Pancreas (tissue), 10 donors: ENCODE measurements around the gene RDH12. TPM values are rescaled to one million over a fixed set of nuclear protein-coding genes. Genes with fewer than 3 reads are reported as not detected.
A peak's percentile ranks its signal among the peaks of the same experiment; 100 is the strongest.
"Not testable (repeated sequence)": the region's sequence is repeated elsewhere in the genome, so short reads cannot be mapped to it uniquely, and the experiment has no call there.

Experiments used
- ATAC-seq, 4 donors: fragments of 200-7000 bp; cut with Tn5 transposase; one replicate each; pipeline versions ENCODE4 v1.8.0 to v1.9.1; 2020; ENCODE audit warnings: mild to moderate bottlenecking in 4 of 4, moderate library complexity in 4 of 4
- DNase-seq, 6 donors: peaks; one replicate each; pipeline ENCODE4 v3.0.0-alpha.2; 2020
- FAIRE-seq: peaks from 2 replicates; lab custom pipeline; 2012; peaks lifted over from hg19 to GRCh38; lab: Jason Lieb, UNC
- H3K27ac ChIP-seq, 4 donors: fragments of 200-600 bp; sonication (generic); 1 replicate in 3 of 4; 2 replicates in 1 of 4; pipeline versions ENCODE4 v1.5.0 to v1.8.0; 2020
- H3K27me3 ChIP-seq, 4 donors: fragments of 200-600 bp; one replicate each; pipeline ENCODE4 v1.8.0; 2021
- H3K36me3 ChIP-seq, 3 donors: fragments of 200-600 bp; sonication (generic) in 1 of 3; one replicate each; pipeline versions ENCODE4 v1.5.0 to v1.8.0; 2020 to 2021
- H3K4me1 ChIP-seq, 3 donors: fragments of 200-600 bp; one replicate each; pipeline ENCODE4 v1.8.0; 2021
- H3K4me3 ChIP-seq, 4 donors: fragments of 200-600 bp; sonication (generic) in 2 of 4; one replicate each; pipeline versions ENCODE4 v1.5.0 to v1.8.0; 2020 to 2021
- H3K9me3 ChIP-seq, 4 donors: fragments of 200-600 bp; one replicate each; pipeline ENCODE4 v1.8.0; 2021
- WGBS, 2 donors: extraction: QIAGEN DNeasy Blood & Tissue Kit; methylation state at CpG; one replicate each; pipeline ENCODE4 v1.1.7; 2013; 5-methylcytosine and 5-hydroxymethylcytosine counted together
- intact Hi-C, 3 donors: fragments of 100-400 bp; cut with DNase I; formaldehyde crosslinking; loops; one replicate each; pipeline versions ENCODE4 v1.11.1 to v1.14.2; 2022
- polyA plus RNA-seq, 2 donors: library from polyadenylated mRNA; stranded (reverse); fragments of 200-250 nt; gene quantifications; one replicate each; pipeline ENCODE4 v1.2.3, GENCODE V29; 2013
- total RNA-seq, 6 donors: library from RNA; stranded (reverse); fragmentation: NEBNext Ultra II Directional in 4 of 6; extraction: Animal tissue kit (Norgen Biotek cat#: 25700) in 4 of 6; gene quantifications; one replicate each; pipeline versions ENCODE4 v1.2.1 to v1.2.4, GENCODE V29; 2021 to 2023
- TF ChIP-seq, protein P1 (sequence below), 4 donors: fragments of 200-600 bp; sonication (generic) in 3 of 4; IDR thresholded peaks; one replicate each; pipeline versions ENCODE4 v1.5.0 to v1.8.0; 2021; ENCODE audit warnings: antibody characterized with exemption in 4 of 4
- donor health status: healthy with polysubstance abuse.
- donor health status: DM: no; HTN: no; CAD: no; lungs with moderate emphysema.
- donor health status: DM: no; HTN: no; CAD: no.
- donor health status: control.
- donor health status: control.
- donor health status: Bipolar disorder and iron deficiency.
- donor health status: DM: yes; HTN: yes; CAD: no.
- donor health status: DM: no; HTN: no; CAD: no.
- donor health status: DM: no; HTN: no; CAD: no.
- donor health status: DM: yes; HTN: yes; CAD: no.

Gene RDH12
- total and polyA plus RNA-seq, 8 donors, result 1.0 to 2.5 (median 1.5) TPM

DNA sequence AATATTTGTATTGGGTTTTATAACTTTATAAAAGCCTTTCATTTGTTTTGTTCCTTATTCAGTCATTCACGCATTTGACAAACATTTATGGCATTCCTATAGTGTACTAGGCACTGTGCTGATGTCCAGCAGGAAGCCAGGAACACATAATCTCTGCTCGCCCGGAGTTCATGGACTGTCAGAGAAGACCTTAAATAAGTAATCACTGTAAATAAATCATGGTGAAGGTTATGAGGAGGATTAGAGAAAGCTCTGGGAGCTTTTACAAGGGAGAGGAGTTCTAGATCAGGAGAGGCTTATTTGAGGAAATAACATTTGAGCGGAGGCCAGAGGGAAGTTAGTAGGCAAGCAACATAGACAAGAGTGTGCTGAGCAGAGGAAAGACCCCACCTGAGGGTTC lies 4.7 kb upstream of the RDH12 start:
- no peak overlapping the region for H3K27ac ChIP-seq
- no peaks in the 10 kb centered on the region for H3K36me3 ChIP-seq
- no peak for FAIRE-seq

DNA sequence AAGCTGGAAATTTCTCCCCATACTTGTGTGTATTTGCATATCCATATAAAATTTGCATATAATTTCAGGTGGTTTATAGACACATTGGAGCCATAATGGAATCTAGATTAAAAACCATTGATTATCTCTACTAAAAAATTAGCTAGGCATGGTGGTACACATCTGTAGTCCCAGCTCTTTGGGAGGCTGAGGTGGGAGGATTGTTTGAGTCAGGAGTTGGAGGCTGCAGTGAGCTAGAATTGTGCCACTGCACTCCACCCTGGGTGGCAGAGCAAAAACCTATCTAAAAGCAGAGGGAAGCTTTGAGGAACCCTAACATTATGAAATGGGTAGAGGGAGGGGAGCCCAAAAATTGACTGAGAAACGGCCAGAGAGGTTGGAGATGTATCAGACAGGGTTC lies 3.5 kb upstream of the RDH12 start:
- Histone ChIP-seq H3K27me3 (no peaks in the 10 kb centered on the region), H3K9me3 (no peaks in the 10 kb centered on the region), H3K4me3 (no peak overlapping the region), H3K27ac (no peak overlapping the region), H3K36me3 (no peaks in the 10 kb centered on the region), H3K4me1 (peaks cover 0 to 3% (median 0%) of the 10 kb centered on the region in 3 donors)
- intact Hi-C loops, result no loop called here
- WGBS, 2 donors, result 59 to 64% methylated on average over 1 of the region's 1 CpG
- ATAC-seq (no peak), FAIRE-seq (no peak), DNase-seq (no peak)
- TF ChIP-seq, protein P1, sequence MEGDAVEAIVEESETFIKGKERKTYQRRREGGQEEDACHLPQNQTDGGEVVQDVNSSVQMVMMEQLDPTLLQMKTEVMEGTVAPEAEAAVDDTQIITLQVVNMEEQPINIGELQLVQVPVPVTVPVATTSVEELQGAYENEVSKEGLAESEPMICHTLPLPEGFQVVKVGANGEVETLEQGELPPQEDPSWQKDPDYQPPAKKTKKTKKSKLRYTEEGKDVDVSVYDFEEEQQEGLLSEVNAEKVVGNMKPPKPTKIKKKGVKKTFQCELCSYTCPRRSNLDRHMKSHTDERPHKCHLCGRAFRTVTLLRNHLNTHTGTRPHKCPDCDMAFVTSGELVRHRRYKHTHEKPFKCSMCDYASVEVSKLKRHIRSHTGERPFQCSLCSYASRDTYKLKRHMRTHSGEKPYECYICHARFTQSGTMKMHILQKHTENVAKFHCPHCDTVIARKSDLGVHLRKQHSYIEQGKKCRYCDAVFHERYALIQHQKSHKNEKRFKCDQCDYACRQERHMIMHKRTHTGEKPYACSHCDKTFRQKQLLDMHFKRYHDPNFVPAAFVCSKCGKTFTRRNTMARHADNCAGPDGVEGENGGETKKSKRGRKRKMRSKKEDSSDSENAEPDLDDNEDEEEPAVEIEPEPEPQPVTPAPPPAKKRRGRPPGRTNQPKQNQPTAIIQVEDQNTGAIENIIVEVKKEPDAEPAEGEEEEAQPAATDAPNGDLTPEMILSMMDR (IDR thresholded peaks at IDR 0.05), result no peak

More for the DNA sequence above, 4.7 kb upstream of the RDH12 start:
- ATAC-seq (no peak), DNase-seq (no peak)
- no peak overlapping the region for H3K4me3 ChIP-seq
- intact Hi-C loops, result no loop called here
- WGBS, 2 donors, result 54 to 67% methylated on average over 4 of the region's 4 CpGs
- H3K4me1 ChIP-seq, result peaks cover 0 to 6% (median 0%) of the 10 kb centered on the region in 3 donors
- no peaks in the 10 kb centered on the region for H3K27me3 ChIP-seq
- no peaks in the 10 kb centered on the region for H3K9me3 ChIP-seq
- TF ChIP-seq, protein P1 (IDR thresholded peaks at IDR 0.05), result no peak

DNA sequence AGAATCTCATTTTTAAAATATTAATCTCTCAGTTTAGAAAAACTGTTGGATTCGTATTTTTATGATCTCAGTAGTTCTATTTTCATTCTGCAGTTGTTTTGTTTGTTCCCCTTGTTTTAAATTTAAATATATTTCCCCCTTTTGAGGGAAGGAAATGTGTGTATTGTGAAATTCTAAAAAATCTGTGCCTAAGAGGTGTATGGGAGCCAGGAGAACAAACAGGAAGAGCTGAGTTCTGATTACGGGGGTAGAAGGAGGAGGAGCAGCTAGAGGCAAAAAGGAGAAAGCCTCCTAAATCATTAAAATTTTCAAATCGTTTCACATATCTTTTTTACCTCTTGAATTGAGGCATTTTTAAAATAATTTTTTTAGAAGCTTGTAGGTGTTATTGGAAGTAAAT lies 2.3 kb downstream of the RDH12 start:
- WGBS, 2 donors, result 43 to 50% methylated on average over 3 of the region's 3 CpGs
- Histone ChIP-seq H3K9me3 (no peaks in the 10 kb centered on the region), H3K4me3 (no peak overlapping the region), H3K4me1 (peaks cover 0 to 4% (median 0%) of the 10 kb centered on the region in 3 donors), H3K36me3 (no peaks in the 10 kb centered on the region), H3K27me3 (no peaks in the 10 kb centered on the region), H3K27ac (peak overlapping the region in 1 of 4 donors; percentile 6)
- intact Hi-C loops, result loop anchor here in 2 of 3 donors (10.0 kb wide), 1 partner anchor 119 kb away; no protein-coding TSS in a partner anchor
- TF ChIP-seq, protein P1 (IDR thresholded peaks at IDR 0.05), result no peak
- DNase-seq (no peak), FAIRE-seq (no peak), ATAC-seq (peak in 1 of 4 donors; percentile 56)

DNA sequence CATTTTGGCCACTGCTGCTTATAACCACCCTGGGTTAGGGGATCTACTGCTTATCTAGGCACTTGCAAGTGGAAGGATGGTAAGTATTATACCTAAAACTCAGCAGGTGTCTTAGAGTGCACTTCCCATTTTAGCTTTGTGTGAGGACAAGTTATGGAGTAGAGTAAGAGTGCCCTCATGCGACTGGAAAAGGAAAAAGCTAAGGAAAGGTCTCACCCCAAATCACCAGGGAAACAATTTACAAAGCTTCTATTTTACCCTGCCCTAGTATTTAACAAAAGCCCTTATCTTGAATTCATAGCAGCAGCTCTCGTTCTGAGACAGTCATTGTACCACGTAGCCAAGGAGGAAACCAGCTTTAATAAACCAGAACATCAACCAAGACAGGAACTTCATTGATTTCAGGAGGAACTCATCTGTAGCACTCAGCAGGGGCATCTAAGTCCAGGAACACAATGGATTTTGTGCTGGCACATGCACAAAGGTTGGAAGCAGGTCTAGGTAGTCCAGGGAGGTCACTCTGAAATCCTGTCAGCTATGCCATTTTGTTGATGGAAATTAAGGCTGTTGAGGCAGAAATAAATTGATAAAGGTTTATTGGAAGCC lies 2.9 kb downstream of the RDH12 start:
- intact Hi-C loops, result loop anchor here in 2 of 3 donors (10.0 kb wide), 1 partner anchor 120 kb away; no protein-coding TSS in a partner anchor
- H3K9me3 ChIP-seq, result no peaks in the 10 kb centered on the region
- TF ChIP-seq, protein P1 (IDR thresholded peaks at IDR 0.05), result peak in 3 of 4 donors; percentile 42 to 50 (median 46)
- H3K4me1 ChIP-seq, result peaks cover 0 to 9% (median 0%) of the 10 kb centered on the region in 3 donors
- H3K27me3 ChIP-seq, result no peaks in the 10 kb centered on the region
- DNase-seq (peak in 2 of 6 donors; percentile 28 to 41), FAIRE-seq (peak; percentile 51), ATAC-seq (peak; percentile 76 to 96 (median 94))
- peak overlapping the region in 1 of 4 donors; percentile 39 for H3K27ac ChIP-seq
- H3K4me3 ChIP-seq, result no peak overlapping the region
- no peaks in the 10 kb centered on the region for H3K36me3 ChIP-seq
- 0% methylated on average over 3 of the region's 3 CpGs for WGBS, 2 donors

DNA sequence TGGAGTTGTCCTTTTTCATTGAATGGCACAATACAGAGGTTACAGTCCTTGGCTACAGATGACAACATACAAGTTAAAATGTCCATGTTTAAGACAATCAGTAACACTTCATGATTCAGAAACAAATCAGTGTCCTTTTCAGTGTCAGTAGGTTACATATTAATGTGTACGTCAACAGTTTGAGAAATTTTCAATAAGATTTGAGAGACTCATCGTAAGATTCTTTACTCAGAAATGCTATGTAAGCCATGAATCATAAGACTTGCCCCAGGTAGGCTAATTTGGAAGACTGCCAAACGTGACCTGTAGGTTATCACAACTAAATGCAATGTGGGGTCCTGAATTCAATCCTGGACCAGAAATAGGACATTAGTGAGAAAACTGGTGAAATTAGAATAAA lies 3.5 kb downstream of the RDH12 start:
- Histone ChIP-seq H3K4me3 (no peak overlapping the region), H3K4me1 (peaks cover 0 to 12% (median 0%) of the 10 kb centered on the region in 3 donors), H3K27me3 (no peaks in the 10 kb centered on the region), H3K9me3 (no peaks in the 10 kb centered on the region), H3K27ac (peak overlapping the region in 1 of 4 donors; percentile 39), H3K36me3 (no peaks in the 10 kb centered on the region)
- ATAC-seq (no peak), DNase-seq (no peak), FAIRE-seq (no peak)
- WGBS, 2 donors, result 40 to 45% methylated on average over 3 of the region's 3 CpGs
- intact Hi-C loops, result loop anchor here in 2 of 3 donors (10.0 kb wide), 1 partner anchor 120 kb away; no protein-coding TSS in a partner anchor
- TF ChIP-seq, protein P1 (IDR thresholded peaks at IDR 0.05), result no peak

DNA sequence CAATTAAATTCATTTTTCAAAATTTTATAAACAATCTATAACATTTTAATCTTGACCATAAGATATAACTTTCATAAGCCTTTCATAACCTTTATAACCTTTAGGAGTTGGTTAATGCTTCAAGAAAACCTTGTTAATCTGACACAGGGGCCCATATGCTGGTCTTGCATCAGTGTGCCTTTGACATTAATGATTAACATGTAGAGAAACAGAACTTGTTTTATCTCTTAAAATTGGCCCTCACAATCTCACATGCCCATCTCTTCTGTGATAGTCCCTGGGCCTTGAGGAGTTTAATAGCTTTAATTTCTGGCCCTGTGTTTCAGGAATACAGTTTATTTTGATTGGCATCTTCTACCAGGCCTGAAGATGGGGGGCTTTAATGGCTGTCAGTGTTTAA lies 7.7 kb downstream of the RDH12 start:
- peak in 2 of 4 donors; percentile 30 to 35 for ATAC-seq

DNA sequence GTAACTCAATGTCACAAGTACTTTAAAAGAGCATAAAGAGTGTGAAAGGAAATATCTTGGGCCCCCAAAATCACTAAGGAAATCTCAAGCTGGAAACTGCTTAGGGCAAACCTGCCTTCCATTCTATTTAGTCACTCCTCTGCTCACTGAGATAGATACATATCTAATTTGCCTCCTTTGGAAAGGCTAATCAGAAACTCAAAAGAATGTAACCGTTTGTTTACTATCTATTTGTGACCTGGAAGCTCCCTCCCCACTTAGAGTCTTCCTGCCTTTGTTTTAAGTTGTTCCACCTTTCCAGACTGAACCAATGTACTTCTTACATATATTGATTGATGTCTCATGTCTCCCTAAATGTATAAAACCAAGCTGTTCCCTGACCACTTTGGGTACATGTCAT lies 8.1 kb downstream of the RDH12 start:
- 54 to 71% methylated on average over 1 of the region's 1 CpG for WGBS, 2 donors
- FAIRE-seq, H3K36me3 ChIP-seq, H3K4me3 ChIP-seq, H3K27ac ChIP-seq, DNase-seq, H3K9me3 ChIP-seq, H3K27me3 ChIP-seq, H3K4me1 ChIP-seq: not testable (repeated sequence)
- peak in 1 of 4 donors; percentile 9 for ATAC-seq
- intact Hi-C loops, result loop anchor here in 2 of 3 donors (10.0 kb wide), 1 partner anchor 125 kb away; no protein-coding TSS in a partner anchor

More for the DNA sequence above, 7.7 kb downstream of the RDH12 start:
- not testable (repeated sequence) for H3K4me3 ChIP-seq, H3K36me3 ChIP-seq, H3K27ac ChIP-seq, H3K4me1 ChIP-seq, FAIRE-seq, H3K27me3 ChIP-seq, H3K9me3 ChIP-seq, DNase-seq
- intact Hi-C loops, result loop anchor here in 2 of 3 donors (10.0 kb wide), 1 partner anchor 125 kb away; no protein-coding TSS in a partner anchor
